ENCODE data around the gene ALPL.

Gene ALPL

GRCh38 chr1:21568809-21569385 lies 59.7 kb downstream of the ALPL start:
- no peaks in the 10 kb centered on the region for H3K36me3 ChIP-seq (ENCODE audit: low read depth)
- no peaks in the 10 kb centered on the region for H3K4me1 ChIP-seq (ENCODE audit: insufficient read depth, poor library complexity, severe bottlenecking)
- DNase-seq (ENCODE audit: low spot score) (no peak), ATAC-seq (ENCODE audit: low read depth) (no peak)
- H3K4me3 ChIP-seq (ENCODE audit: severe bottlenecking), result no peak overlapping the region
- TF ChIP-seq, protein P1, sequence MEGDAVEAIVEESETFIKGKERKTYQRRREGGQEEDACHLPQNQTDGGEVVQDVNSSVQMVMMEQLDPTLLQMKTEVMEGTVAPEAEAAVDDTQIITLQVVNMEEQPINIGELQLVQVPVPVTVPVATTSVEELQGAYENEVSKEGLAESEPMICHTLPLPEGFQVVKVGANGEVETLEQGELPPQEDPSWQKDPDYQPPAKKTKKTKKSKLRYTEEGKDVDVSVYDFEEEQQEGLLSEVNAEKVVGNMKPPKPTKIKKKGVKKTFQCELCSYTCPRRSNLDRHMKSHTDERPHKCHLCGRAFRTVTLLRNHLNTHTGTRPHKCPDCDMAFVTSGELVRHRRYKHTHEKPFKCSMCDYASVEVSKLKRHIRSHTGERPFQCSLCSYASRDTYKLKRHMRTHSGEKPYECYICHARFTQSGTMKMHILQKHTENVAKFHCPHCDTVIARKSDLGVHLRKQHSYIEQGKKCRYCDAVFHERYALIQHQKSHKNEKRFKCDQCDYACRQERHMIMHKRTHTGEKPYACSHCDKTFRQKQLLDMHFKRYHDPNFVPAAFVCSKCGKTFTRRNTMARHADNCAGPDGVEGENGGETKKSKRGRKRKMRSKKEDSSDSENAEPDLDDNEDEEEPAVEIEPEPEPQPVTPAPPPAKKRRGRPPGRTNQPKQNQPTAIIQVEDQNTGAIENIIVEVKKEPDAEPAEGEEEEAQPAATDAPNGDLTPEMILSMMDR (IDR thresholded peaks at IDR 0.05; ENCODE audit: poor library complexity, severe bottlenecking), result no peak
- no peaks in the 10 kb centered on the region for H3K27me3 ChIP-seq (ENCODE audit: insufficient read depth, poor library complexity, severe bottlenecking)
- H3K9me3 ChIP-seq (ENCODE audit: severe bottlenecking), result no peaks in the 10 kb centered on the region
- H3K27ac ChIP-seq (ENCODE audit: poor library complexity, severe bottlenecking), result no peak overlapping the region

GRCh38 chr1:21569820-21570527 lies 60.8 kb downstream of the ALPL start:
- H3K36me3 ChIP-seq (ENCODE audit: low read depth), result no peaks in the 10 kb centered on the region
- H3K27me3 ChIP-seq (ENCODE audit: insufficient read depth, poor library complexity, severe bottlenecking), result no peaks in the 10 kb centered on the region
- no peaks in the 10 kb centered on the region for H3K9me3 ChIP-seq (ENCODE audit: severe bottlenecking)
- no peak for DNase-seq (ENCODE audit: low spot score)
- no peak overlapping the region for H3K4me3 ChIP-seq (ENCODE audit: severe bottlenecking)
- H3K4me1 ChIP-seq (ENCODE audit: insufficient read depth, poor library complexity, severe bottlenecking), result peaks cover 2% of the 10 kb centered on the region
- H3K27ac ChIP-seq (ENCODE audit: poor library complexity, severe bottlenecking), result no peak overlapping the region
- TF ChIP-seq, protein P1 (IDR thresholded peaks at IDR 0.05; ENCODE audit: poor library complexity, severe bottlenecking), result no peak
- ATAC-seq (ENCODE audit: low read depth), result no peak

GRCh38 chr1:21570528-21570875 lies 61.3 kb downstream of the ALPL start:
- no peak for ATAC-seq (ENCODE audit: low read depth)
- TF ChIP-seq, protein P1 (IDR thresholded peaks at IDR 0.05; ENCODE audit: poor library complexity, severe bottlenecking), result no peak
- Histone ChIP-seq H3K4me3 (ENCODE audit: severe bottlenecking) (no peak overlapping the region), H3K4me1 (ENCODE audit: insufficient read depth, poor library complexity, severe bottlenecking) (peaks cover 2% of the 10 kb centered on the region), H3K36me3 (ENCODE audit: low read depth) (no peaks in the 10 kb centered on the region), H3K27me3 (ENCODE audit: insufficient read depth, poor library complexity, severe bottlenecking) (no peaks in the 10 kb centered on the region), H3K27ac (ENCODE audit: poor library complexity, severe bottlenecking) (no peak overlapping the region), H3K9me3 (ENCODE audit: severe bottlenecking) (no peaks in the 10 kb centered on the region)
- no peak for DNase-seq (ENCODE audit: low spot score)

GRCh38 chr1:21570885-21571284 lies 61.7 kb downstream of the ALPL start:
- no peaks in the 10 kb centered on the region for H3K27me3 ChIP-seq (ENCODE audit: insufficient read depth, poor library complexity, severe bottlenecking)
- no peaks in the 10 kb centered on the region for H3K36me3 ChIP-seq (ENCODE audit: low read depth)
- H3K4me1 ChIP-seq (ENCODE audit: insufficient read depth, poor library complexity, severe bottlenecking), result peaks cover 2% of the 10 kb centered on the region
- no peak for DNase-seq (ENCODE audit: low spot score)
- H3K4me3 ChIP-seq (ENCODE audit: severe bottlenecking), result no peak overlapping the region
- H3K9me3 ChIP-seq (ENCODE audit: severe bottlenecking), result no peaks in the 10 kb centered on the region
- ATAC-seq (ENCODE audit: low read depth), result no peak
- TF ChIP-seq, protein P1 (IDR thresholded peaks at IDR 0.05; ENCODE audit: poor library complexity, severe bottlenecking), result no peak
- no peak overlapping the region for H3K27ac ChIP-seq (ENCODE audit: poor library complexity, severe bottlenecking)

DNA sequence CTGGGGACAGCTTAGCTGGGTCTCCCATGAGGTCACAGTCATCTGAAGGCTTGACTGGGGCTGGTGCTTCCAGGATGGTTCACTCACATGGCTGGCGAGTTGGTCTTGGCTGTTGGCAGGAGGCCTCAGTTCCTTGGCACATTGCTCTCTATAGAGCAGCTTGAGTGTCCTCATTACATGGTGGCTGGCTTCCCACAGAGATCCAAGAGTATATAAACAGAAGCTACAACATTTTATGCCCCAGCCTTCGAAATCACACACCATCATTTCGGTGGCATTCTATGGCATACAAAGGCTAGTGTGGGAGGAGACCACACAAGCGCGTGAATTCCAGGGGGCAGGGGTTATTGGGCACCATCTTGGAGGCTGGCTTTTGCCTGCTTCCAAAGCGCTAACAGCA lies 63.0 kb downstream of the ALPL start:
- Histone ChIP-seq H3K36me3 (ENCODE audit: low read depth) (no peaks in the 10 kb centered on the region), H3K9me3 (ENCODE audit: severe bottlenecking) (no peaks in the 10 kb centered on the region), H3K4me1 (ENCODE audit: insufficient read depth, poor library complexity, severe bottlenecking) (peaks cover 2% of the 10 kb centered on the region), H3K27ac (ENCODE audit: poor library complexity, severe bottlenecking) (no peak overlapping the region), H3K27me3 (ENCODE audit: insufficient read depth, poor library complexity, severe bottlenecking) (no peaks in the 10 kb centered on the region), H3K4me3 (ENCODE audit: severe bottlenecking) (no peak overlapping the region)
- no peak for ATAC-seq (ENCODE audit: low read depth)
- TF ChIP-seq, protein P1 (IDR thresholded peaks at IDR 0.05; ENCODE audit: poor library complexity, severe bottlenecking), result no peak
- no peak for DNase-seq (ENCODE audit: low spot score)
